ENCODE measurements around the gene CCNY. TPM values are rescaled to one million over a fixed set of nuclear protein-coding genes. Genes with fewer than 3 reads are reported as not detected.

The CCNY gene
- total RNA-seq, 4 donors from 2014 or later = 23.9 to 68.1 (median 39.5) TPM

- no peaks in the 10 kb centered on the region for H3K36me3 ChIP-seq
- H3K27ac ChIP-seq = no peak overlapping the region
- H3K9me3 ChIP-seq = no peaks in the 10 kb centered on the region
- H3K27me3 ChIP-seq = no peaks in the 10 kb centered on the region
- H3K4me3 ChIP-seq = no peak overlapping the region
- ATAC-seq (no peak), DNase-seq (no peak)
- intact Hi-C loops (cut with DNase I; ENCODE audit: low total_unique reads) = no loop called here
- in situ Hi-C loops (cut with MboI; ENCODE audit: low sequenced_read_pairs in 4 of 4) = no loop called here
- peaks cover 5 to 7% of the 10 kb centered on the region in 2 donors for H3K4me1 ChIP-seq
- no peak for TF ChIP-seq CTCF (IDR thresholded peaks at IDR 0.05 in 4 of 5, conservative IDR thresholded peaks at IDR 0.05 in 1 of 5)
- no peak for TF ChIP-seq POLR2A (IDR thresholded peaks at IDR 0.05)
Measured at GRCh38 chr10:35520996-35521395, 184.7 kb downstream of the CCNY start.

- in situ Hi-C loops (cut with MboI; ENCODE audit: low sequenced_read_pairs in 4 of 4) = no loop called here
- Histone ChIP-seq H3K27me3 (no peaks in the 10 kb centered on the region), H3K4me3 (no peak overlapping the region), H3K9me3 (no peaks in the 10 kb centered on the region), H3K27ac (no peak overlapping the region), H3K4me1 (no peaks in the 10 kb centered on the region), H3K36me3 (no peaks in the 10 kb centered on the region)
- DNase-seq (no peak), ATAC-seq (no peak)
- intact Hi-C loops (cut with DNase I; ENCODE audit: low total_unique reads) = no loop called here
- TF ChIP-seq POLR2A (IDR thresholded peaks at IDR 0.05) = no peak
- no peak for TF ChIP-seq CTCF (IDR thresholded peaks at IDR 0.05 in 4 of 5, conservative IDR thresholded peaks at IDR 0.05 in 1 of 5)
Measured at GRCh38 chr10:35523670-35524225, 187.4 kb downstream of the CCNY start.

- ATAC-seq (no peak), DNase-seq (no peak)
- Histone ChIP-seq H3K4me1 (no peaks in the 10 kb centered on the region), H3K4me3 (no peak overlapping the region), H3K9me3 (no peaks in the 10 kb centered on the region), H3K27ac (no peak overlapping the region), H3K36me3 (peaks cover 0 to 20% of the 10 kb centered on the region in 2 donors), H3K27me3 (no peaks in the 10 kb centered on the region)
- in situ Hi-C loops (cut with MboI; ENCODE audit: low sequenced_read_pairs in 4 of 4) = no loop called here
- intact Hi-C loops (cut with DNase I; ENCODE audit: low total_unique reads) = no loop called here
- TF ChIP-seq POLR2A (IDR thresholded peaks at IDR 0.05) = no peak
- no peak for TF ChIP-seq CTCF (IDR thresholded peaks at IDR 0.05 in 4 of 5, conservative IDR thresholded peaks at IDR 0.05 in 1 of 5)
Measured at GRCh38 chr10:35526746-35527145, 190.4 kb downstream of the CCNY start.

GRCh38 chr10:35532141-35532540, 195.8 kb downstream of the CCNY start:
- ATAC-seq (no peak), DNase-seq (no peak)
- no peaks in the 10 kb centered on the region for H3K27me3 ChIP-seq
- intact Hi-C loops (cut with DNase I; ENCODE audit: low total_unique reads) (no loop called here), in situ Hi-C loops (cut with MboI; ENCODE audit: low sequenced_read_pairs in 4 of 4) (no loop called here)
- no peak overlapping the region for H3K27ac ChIP-seq
- H3K36me3 ChIP-seq = peaks cover 0 to 49% of the 10 kb centered on the region in 2 donors
- no peaks in the 10 kb centered on the region for H3K9me3 ChIP-seq
- H3K4me3 ChIP-seq = no peak overlapping the region
- H3K4me1 ChIP-seq = no peaks in the 10 kb centered on the region
- TF ChIP-seq CTCF (IDR thresholded peaks at IDR 0.05 in 4 of 5, conservative IDR thresholded peaks at IDR 0.05 in 1 of 5) (no peak), POLR2A (IDR thresholded peaks at IDR 0.05) (no peak)

GRCh38 chr10:35533565-35533964, 197.3 kb downstream of the CCNY start:
- Histone ChIP-seq H3K4me3 (no peak overlapping the region), H3K36me3 (peaks cover 0 to 49% of the 10 kb centered on the region in 2 donors), H3K27ac (no peak overlapping the region), H3K9me3 (no peaks in the 10 kb centered on the region), H3K27me3 (no peaks in the 10 kb centered on the region), H3K4me1 (no peaks in the 10 kb centered on the region)
- in situ Hi-C loops (cut with MboI; ENCODE audit: low sequenced_read_pairs in 4 of 4) = no loop called here
- ATAC-seq = no peak
- TF ChIP-seq CTCF (IDR thresholded peaks at IDR 0.05 in 4 of 5, conservative IDR thresholded peaks at IDR 0.05 in 1 of 5) = no peak
- no peak for TF ChIP-seq POLR2A (IDR thresholded peaks at IDR 0.05)
- DNase-seq = no peak
- intact Hi-C loops (cut with DNase I; ENCODE audit: low total_unique reads) = no loop called here
